Activated CD8-positive, alpha-beta memory T cell treated with anti-CD3 and anti-CD28 coated beads for 48 hours (primary cell): ENCODE results near the gene MCRIP2.

Experiments
- DNase-seq, 3 experiments: peaks; one replicate each; pipeline ENCODE4 v3.0.0-alpha.2; 2020; ENCODE audit warnings: low read depth in 2 of 3, low spot score in 2 of 3

The MCRIP2 gene

GRCh38 chr16:668519-669171 is 27.0 kb downstream of the MCRIP2 start:
- no peak for DNase-seq

- DNase-seq, result no peak
Measured at GRCh38 chr16:669666-670065, 28.0 kb downstream of the MCRIP2 start.

- DNase-seq, result no peak
Measured at GRCh38 chr16:670485-671352, 29.1 kb downstream of the MCRIP2 start.

- no peak for DNase-seq
Measured at GRCh38 chr16:671353-672131, 29.9 kb downstream of the MCRIP2 start.

GRCh38 chr16:672371-672770 is 30.7 kb downstream of the MCRIP2 start:
- DNase-seq, result no peak

GRCh38 chr16:672851-673250 is 31.2 kb downstream of the MCRIP2 start:
- no peak for DNase-seq

GRCh38 chr16:673399-673991 is 31.9 kb downstream of the MCRIP2 start:
- no peak for DNase-seq

GRCh38 chr16:674214-674881 is 32.7 kb downstream of the MCRIP2 start:
- no peak for DNase-seq

GRCh38 chr16:674968-675883 is 33.6 kb downstream of the MCRIP2 start, which contains the start of gene RHBDL1:
RHBDL1 (plus strand) TSS chr16:675671; CDS start chr16:675791, 120 bp downstream.
- no peak for DNase-seq

- DNase-seq, result no peak
Measured at GRCh38 chr16:675884-676564, 34.4 kb downstream of the MCRIP2 start.

- no peak for DNase-seq
Measured at GRCh38 chr16:676565-676902, 34.9 kb downstream of the MCRIP2 start.

GRCh38 chr16:676913-677312 is 35.3 kb downstream of the MCRIP2 start:
- no peak for DNase-seq

- DNase-seq, result no peak
Measured at GRCh38 chr16:677316-678190, 35.9 kb downstream of the MCRIP2 start.

- DNase-seq, result no peak
Measured at GRCh38 chr16:678209-678857, 36.7 kb downstream of the MCRIP2 start.

GRCh38 chr16:678858-679813 is 37.5 kb downstream of the MCRIP2 start:
- no peak for DNase-seq

GRCh38 chr16:679814-680624 is 38.4 kb downstream of the MCRIP2 start, which contains the start of gene STUB1:
STUB1 (plus strand) TSS chr16:680410; CDS start chr16:680526, 116 bp downstream.
- peak; percentile 77 to 81 (median 79) for DNase-seq
